Measurements from ENCODE around the gene ARMCX4.
"Not testable (repeated sequence)": the region's sequence is repeated elsewhere in the genome, so short reads cannot be mapped to it uniquely, and the experiment has no call there.

The ARMCX4 gene

GRCh38 chrX:101491943-101492342, 6.7 kb downstream of the ARMCX4 start:
- no peak overlapping the region for H3K4me3 ChIP-seq (ENCODE audit: low read depth, low read length)
- DNase-seq (ENCODE audit: low read depth, low spot score): no peak
- no peak for TF ChIP-seq CTCF (IDR thresholded peaks at IDR 0.05; ENCODE audit: low read depth, low read length)
- in situ Hi-C loops (cut with HindIII; ENCODE audit: low sequenced_read_pairs): no loop called here

- no peak overlapping the region for H3K4me3 ChIP-seq (ENCODE audit: low read depth, low read length)
- in situ Hi-C loops (cut with HindIII; ENCODE audit: low sequenced_read_pairs): no loop called here
- DNase-seq (ENCODE audit: low read depth, low spot score): no peak
- TF ChIP-seq CTCF (IDR thresholded peaks at IDR 0.05; ENCODE audit: low read depth, low read length): no peak
These were observed 8.0 kb downstream of the ARMCX4 start for GRCh38 chrX:101493225-101493624.

- DNase-seq (ENCODE audit: low read depth, low spot score); H3K4me3 ChIP-seq (ENCODE audit: low read depth, low read length); in situ Hi-C loops (cut with HindIII; ENCODE audit: low sequenced_read_pairs): not testable (repeated sequence)
These were observed 17.7 kb downstream of the ARMCX4 start for GRCh38 chrX:101502929-101503328.

- no peak overlapping the region for H3K4me3 ChIP-seq (ENCODE audit: low read depth, low read length)
- DNase-seq (ENCODE audit: low read depth, low spot score): no peak
- in situ Hi-C loops (cut with HindIII; ENCODE audit: low sequenced_read_pairs): no loop called here
- no peak for TF ChIP-seq CTCF (IDR thresholded peaks at IDR 0.05; ENCODE audit: low read depth, low read length)
These were observed 22.1 kb downstream of the ARMCX4 start for GRCh38 chrX:101507372-101507771.

- in situ Hi-C loops (cut with HindIII; ENCODE audit: low sequenced_read_pairs): no loop called here
These were observed 22.7 kb downstream of the ARMCX4 start for GRCh38 chrX:101507986-101508385.

GRCh38 chrX:101530944-101531343, 45.7 kb downstream of the ARMCX4 start:
- in situ Hi-C loops (cut with HindIII; ENCODE audit: low sequenced_read_pairs): no loop called here
- TF ChIP-seq CTCF (IDR thresholded peaks at IDR 0.05; ENCODE audit: low read depth, low read length): no peak
- no peak for DNase-seq (ENCODE audit: low read depth, low spot score)
- H3K4me3 ChIP-seq (ENCODE audit: low read depth, low read length): no peak overlapping the region

More at GRCh38 chrX:101507986-101508385, 22.7 kb downstream of the ARMCX4 start:
- no peak for TF ChIP-seq CTCF (IDR thresholded peaks at IDR 0.05; ENCODE audit: low read depth, low read length)
- DNase-seq (ENCODE audit: low read depth, low spot score): no peak
- H3K4me3 ChIP-seq (ENCODE audit: low read depth, low read length): no peak overlapping the region
